MM.1S (cell line): ENCODE results near the gene CFAP58.

Experiments
- DNase-seq: peaks from one replicate; pipeline ENCODE4 v3.0.0-alpha.2; 2015
- H2AFZ ChIP-seq: fragments of 300-600 bp; sonication (generic); 2 replicates; pipeline ENCODE4 v1.6.0; 2016; ENCODE audit warnings: antibody characterized with exemption, low read length
- H3F3A ChIP-seq: fragments of 300-600 bp; sonication (generic); 2 replicates; pipeline ENCODE4 v1.6.1; 2016; ENCODE audit warnings: mild to moderate bottlenecking, antibody characterized with exemption, low read length, moderate library complexity, mixed read lengths; ENCODE audit not compliant: insufficient read depth
- H3K27ac ChIP-seq: fragments of 300-600 bp; sonication (generic); 2 replicates; pipeline ENCODE4 v1.5.1; 2016; ENCODE audit warnings: mild to moderate bottlenecking, low read length
- H3K27me3 ChIP-seq: fragments of 300-600 bp; sonication (generic); replicated peaks from 2 replicates; pipeline ENCODE4 v1.6.0; 2016; ENCODE audit warnings: low read length; ENCODE audit not compliant: insufficient read depth
- H3K36me3 ChIP-seq: fragments of 300-600 bp; sonication (generic); replicated peaks from 2 replicates; pipeline ENCODE4 v1.6.1; 2016; ENCODE audit warnings: mild to moderate bottlenecking, low read length, mixed read lengths; ENCODE audit not compliant: insufficient read depth
- H3K4me1 ChIP-seq: fragments of 300-600 bp; sonication (generic); 2 replicates; pipeline ENCODE4 v1.6.1; 2016; ENCODE audit warnings: low read length, mixed read lengths
- H3K4me2 ChIP-seq: fragments of 300-600 bp; sonication (generic); 2 replicates; pipeline ENCODE4 v1.6.0; 2016; ENCODE audit warnings: low read depth, low read length
- H3K4me3 ChIP-seq: fragments of 300-600 bp; sonication (generic); 2 replicates; pipeline ENCODE4 v1.5.1; 2016; ENCODE audit warnings: low read length, mixed read lengths
- H3K79me2 ChIP-seq: fragments of 300-600 bp; sonication (generic); 2 replicates; pipeline ENCODE4 v1.6.1; 2016; ENCODE audit warnings: mixed run types, low read length, mixed read lengths
- H3K9ac ChIP-seq: fragments of 300-600 bp; sonication (generic); 2 replicates; pipeline ENCODE4 v1.6.1; 2016; ENCODE audit warnings: low read length, mixed read lengths
- H3K9me2 ChIP-seq: fragments of 300-600 bp; sonication (generic); replicated peaks from 2 replicates; pipeline ENCODE4 v1.6.1; 2016; ENCODE audit warnings: mild to moderate bottlenecking, low read length, mixed read lengths; ENCODE audit not compliant: insufficient read depth
- H3K9me3 ChIP-seq: fragments of 300-600 bp; sonication (generic); replicated peaks from 2 replicates; pipeline ENCODE4 v1.6.1; 2016; ENCODE audit warnings: mild to moderate bottlenecking, low read length, mixed read lengths; ENCODE audit not compliant: insufficient read depth
- H4K20me1 ChIP-seq: fragments of 300-600 bp; sonication (generic); 2 replicates; pipeline ENCODE4 v1.6.1; 2016; ENCODE audit warnings: mild to moderate bottlenecking, low read length, moderate library complexity, mixed read lengths; ENCODE audit not compliant: insufficient read depth
- EZH2 ChIP-seq: fragments of 300-600 bp; sonication (generic); optimal IDR thresholded peaks from 2 replicates; pipeline ENCODE3; 2017; ENCODE audit warnings: low read depth, mild to moderate bottlenecking, antibody characterized with exemption, low read length, mixed read lengths
- EZH2phosphoT487 ChIP-seq: fragments of 300-600 bp; sonication (generic); IDR thresholded peaks from 2 replicates; pipeline ENCODE4 v1.6.1; 2018; ENCODE audit warnings: antibody characterized with exemption, low read length
- TF ChIP-seq, protein P1 (sequence below): fragments of 300-600 bp; sonication (generic); IDR thresholded peaks from 2 replicates; pipeline ENCODE4 v1.5.1; 2016; ENCODE audit warnings: antibody characterized with exemption, low read length, mixed read lengths

Gene CFAP58

DNA sequence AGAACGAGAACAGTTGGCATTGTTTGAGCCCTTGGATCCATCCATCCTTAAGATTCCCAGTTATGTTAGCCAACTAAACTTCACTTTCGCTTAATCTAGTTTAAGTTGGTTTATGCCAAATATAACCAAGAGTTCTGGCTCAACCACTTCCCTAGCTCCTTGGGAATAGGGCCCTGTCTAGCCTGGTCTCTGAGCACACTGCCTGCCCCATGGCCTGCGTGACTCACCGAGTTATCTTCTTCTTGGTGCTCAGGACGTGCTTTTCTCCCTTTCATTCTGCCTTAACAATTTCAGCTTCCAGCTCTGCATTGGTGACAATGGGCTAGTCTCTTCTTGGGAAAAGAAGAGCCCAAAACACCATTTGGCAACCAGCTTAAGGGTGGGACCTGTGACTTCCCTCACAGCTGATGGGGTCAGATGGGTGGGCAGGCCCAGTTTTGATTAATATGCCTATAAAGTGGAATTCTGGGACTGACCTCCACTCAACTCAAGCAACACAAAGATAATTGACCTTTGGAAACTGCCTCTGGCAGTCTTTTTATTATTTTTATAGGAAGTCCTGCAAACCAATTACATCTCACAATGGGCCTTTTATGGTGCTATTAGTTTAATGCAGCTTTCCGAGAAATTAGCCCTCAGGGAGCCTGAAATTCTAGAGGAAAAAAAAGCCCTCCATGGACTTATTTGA, 126.4 kb downstream of the CFAP58 start:
- H3K79me2 ChIP-seq = no peaks in the 10 kb centered on the region
- no peak overlapping the region for H3K4me2 ChIP-seq
- no peak overlapping the region for H3K9ac ChIP-seq
- no peak overlapping the region for H2AFZ ChIP-seq
- H3F3A ChIP-seq = no peaks in the 10 kb centered on the region
- no peaks in the 10 kb centered on the region for H3K9me3 ChIP-seq
- H3K27me3 ChIP-seq = no peaks in the 10 kb centered on the region
- H4K20me1 ChIP-seq = no peaks in the 10 kb centered on the region
- no peak for DNase-seq
- no peaks in the 10 kb centered on the region for H3K9me2 ChIP-seq
- no peaks in the 10 kb centered on the region for H3K4me1 ChIP-seq
- no peaks in the 10 kb centered on the region for H3K36me3 ChIP-seq
- H3K27ac ChIP-seq = no peak overlapping the region
- no peak overlapping the region for H3K4me3 ChIP-seq
- TF ChIP-seq EZH2 (no peak), EZH2phosphoT487 (no peak)
- TF ChIP-seq, protein P1, sequence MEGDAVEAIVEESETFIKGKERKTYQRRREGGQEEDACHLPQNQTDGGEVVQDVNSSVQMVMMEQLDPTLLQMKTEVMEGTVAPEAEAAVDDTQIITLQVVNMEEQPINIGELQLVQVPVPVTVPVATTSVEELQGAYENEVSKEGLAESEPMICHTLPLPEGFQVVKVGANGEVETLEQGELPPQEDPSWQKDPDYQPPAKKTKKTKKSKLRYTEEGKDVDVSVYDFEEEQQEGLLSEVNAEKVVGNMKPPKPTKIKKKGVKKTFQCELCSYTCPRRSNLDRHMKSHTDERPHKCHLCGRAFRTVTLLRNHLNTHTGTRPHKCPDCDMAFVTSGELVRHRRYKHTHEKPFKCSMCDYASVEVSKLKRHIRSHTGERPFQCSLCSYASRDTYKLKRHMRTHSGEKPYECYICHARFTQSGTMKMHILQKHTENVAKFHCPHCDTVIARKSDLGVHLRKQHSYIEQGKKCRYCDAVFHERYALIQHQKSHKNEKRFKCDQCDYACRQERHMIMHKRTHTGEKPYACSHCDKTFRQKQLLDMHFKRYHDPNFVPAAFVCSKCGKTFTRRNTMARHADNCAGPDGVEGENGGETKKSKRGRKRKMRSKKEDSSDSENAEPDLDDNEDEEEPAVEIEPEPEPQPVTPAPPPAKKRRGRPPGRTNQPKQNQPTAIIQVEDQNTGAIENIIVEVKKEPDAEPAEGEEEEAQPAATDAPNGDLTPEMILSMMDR = no peak

DNA sequence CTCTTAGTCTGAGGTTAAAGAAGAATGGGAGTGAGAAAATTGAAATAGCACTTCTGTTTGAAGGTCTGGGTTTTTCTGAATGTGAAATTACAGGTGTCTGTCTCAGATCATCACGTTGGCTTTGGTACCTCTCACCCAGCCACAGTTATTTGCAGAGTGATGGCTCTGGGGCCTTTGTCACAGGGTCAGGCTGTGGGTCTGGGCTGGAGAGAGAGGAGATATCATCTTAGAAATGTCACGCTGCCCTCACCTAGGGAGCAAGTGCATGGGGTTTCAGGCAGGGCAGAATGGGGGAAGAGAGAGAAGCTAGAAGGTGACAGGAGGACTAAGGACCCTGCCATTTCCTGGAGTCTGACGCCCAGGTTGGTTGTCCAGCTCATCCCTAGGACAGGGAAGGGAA, 127.2 kb downstream of the CFAP58 start:
- Histone ChIP-seq H4K20me1 (no peaks in the 10 kb centered on the region), H3K9me3 (no peaks in the 10 kb centered on the region), H3K9ac (no peak overlapping the region), H3K4me3 (no peak overlapping the region), H3K4me2 (no peak overlapping the region), H3K36me3 (no peaks in the 10 kb centered on the region), H3F3A (no peaks in the 10 kb centered on the region), H2AFZ (no peak overlapping the region), H3K9me2 (no peaks in the 10 kb centered on the region), H3K4me1 (no peaks in the 10 kb centered on the region), H3K27me3 (no peaks in the 10 kb centered on the region), H3K27ac (no peak overlapping the region), H3K79me2 (no peaks in the 10 kb centered on the region)
- TF ChIP-seq EZH2 = no peak
- TF ChIP-seq, protein P1 = no peak
- TF ChIP-seq EZH2phosphoT487 = no peak
- DNase-seq = no peak

DNA sequence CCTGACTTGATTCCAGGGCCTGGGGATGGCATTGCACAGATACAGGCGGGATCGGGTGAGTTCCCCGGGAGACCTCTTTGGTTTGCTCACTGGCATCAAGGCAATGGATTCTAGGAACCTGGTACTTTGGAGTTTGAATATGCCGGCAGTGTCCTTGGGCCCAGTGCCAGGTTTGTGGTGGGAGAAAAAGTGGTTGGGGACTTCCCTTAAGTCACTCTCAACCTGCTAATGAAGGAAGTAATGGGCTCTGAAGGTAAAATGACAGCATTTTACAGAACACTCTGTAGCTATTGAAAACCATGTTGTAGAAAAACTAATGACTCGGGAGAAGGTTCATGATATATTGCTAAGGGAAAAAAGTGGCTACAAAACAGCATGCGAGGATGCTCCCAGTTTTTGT, 129.9 kb downstream of the CFAP58 start:
- no peak overlapping the region for H3K27ac ChIP-seq
- H3K27me3 ChIP-seq = no peaks in the 10 kb centered on the region
- DNase-seq = no peak
- no peak overlapping the region for H3K4me2 ChIP-seq
- no peaks in the 10 kb centered on the region for H4K20me1 ChIP-seq
- no peaks in the 10 kb centered on the region for H3F3A ChIP-seq
- H3K9me3 ChIP-seq = no peaks in the 10 kb centered on the region
- H3K9me2 ChIP-seq = no peaks in the 10 kb centered on the region
- H3K79me2 ChIP-seq = no peaks in the 10 kb centered on the region
- no peak overlapping the region for H3K4me3 ChIP-seq
- no peak for TF ChIP-seq EZH2phosphoT487
- TF ChIP-seq EZH2 = no peak
- TF ChIP-seq, protein P1 = no peak
- no peaks in the 10 kb centered on the region for H3K4me1 ChIP-seq
- no peaks in the 10 kb centered on the region for H3K36me3 ChIP-seq
- no peak overlapping the region for H2AFZ ChIP-seq
- H3K9ac ChIP-seq = no peak overlapping the region
